ENCODE data around the gene MED12L.

The MED12L gene

DNA sequence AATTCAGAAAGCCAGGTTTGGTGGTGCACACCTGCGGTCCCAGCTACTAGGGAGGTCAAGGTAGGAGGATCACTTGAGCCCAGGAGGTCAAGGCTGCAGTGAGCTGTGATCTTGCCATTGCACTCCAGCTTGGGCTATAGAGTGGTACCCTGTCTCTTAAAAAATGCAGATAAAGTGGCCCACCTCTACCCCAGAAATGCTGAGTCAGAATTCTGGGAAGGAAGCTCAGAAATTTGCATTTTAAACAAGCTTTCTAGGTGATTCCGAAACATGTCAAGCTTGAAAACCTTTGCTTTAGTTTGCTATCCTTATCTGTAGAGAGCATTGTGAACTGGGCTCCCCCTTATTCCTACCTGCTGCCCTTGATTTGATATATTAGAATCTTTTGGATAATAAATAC lies 7.7 kb downstream of the MED12L start:
- no peak for DNase-seq

DNA sequence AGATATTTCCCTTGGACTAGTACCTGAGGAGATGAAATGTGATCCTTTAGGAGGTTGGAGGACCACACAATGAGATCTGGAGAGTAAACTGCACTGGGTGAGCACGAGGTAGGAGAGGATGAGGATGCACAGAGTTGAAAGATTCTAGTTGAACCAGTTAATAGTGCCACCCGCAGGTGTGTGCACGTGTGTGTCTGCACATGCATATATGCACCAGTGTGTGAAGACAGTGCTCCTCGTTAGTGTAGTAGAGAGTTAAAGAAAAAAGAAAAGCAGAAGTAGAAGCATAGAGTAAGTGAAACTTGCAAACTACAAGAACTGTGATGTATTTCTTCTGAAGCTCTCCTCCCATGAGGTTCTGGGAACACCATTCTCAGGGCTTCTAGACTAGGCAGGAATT lies 8.4 kb downstream of the MED12L start:
- no peak for DNase-seq

DNA sequence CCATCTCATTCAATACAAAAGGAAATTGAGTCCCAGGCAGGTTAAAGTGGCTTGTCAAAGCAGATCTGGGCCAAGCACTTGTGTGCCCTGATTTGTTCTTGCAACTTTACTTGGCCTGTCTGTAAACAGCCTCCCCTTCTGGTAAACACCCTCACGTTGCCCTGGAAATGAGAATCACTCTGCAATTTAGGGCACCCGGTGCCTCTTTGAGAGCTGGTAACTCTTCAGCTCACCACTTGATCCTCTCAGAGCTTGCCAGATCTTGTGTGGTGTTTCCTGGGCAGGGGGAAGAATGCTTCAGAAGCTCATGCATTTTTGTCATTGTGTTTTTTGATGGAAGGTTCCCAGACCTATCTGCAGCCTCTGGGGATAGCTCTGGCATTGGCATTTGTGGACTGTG lies 11.3 kb downstream of the MED12L start:
- no peak for DNase-seq

DNA sequence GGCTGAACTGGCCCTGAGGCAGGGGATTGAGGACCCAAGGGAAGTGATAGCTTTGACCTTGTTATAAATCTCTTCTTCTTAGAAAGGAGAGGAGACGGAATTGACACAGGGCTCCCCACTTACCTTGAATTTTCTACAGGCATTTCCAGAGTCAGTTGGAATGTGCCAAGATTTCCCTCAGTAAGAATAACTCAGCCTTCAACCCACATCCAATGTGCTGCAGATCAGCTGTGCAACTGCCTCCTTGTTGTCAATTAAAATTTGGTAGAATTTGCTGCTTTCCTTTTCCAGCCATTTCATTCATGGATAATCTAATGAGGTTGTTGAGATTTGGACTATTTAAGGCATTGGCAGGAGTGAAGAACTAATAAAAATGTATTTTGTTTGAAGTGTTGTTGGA lies 14.6 kb downstream of the MED12L start:
- DNase-seq, result no peak

DNA sequence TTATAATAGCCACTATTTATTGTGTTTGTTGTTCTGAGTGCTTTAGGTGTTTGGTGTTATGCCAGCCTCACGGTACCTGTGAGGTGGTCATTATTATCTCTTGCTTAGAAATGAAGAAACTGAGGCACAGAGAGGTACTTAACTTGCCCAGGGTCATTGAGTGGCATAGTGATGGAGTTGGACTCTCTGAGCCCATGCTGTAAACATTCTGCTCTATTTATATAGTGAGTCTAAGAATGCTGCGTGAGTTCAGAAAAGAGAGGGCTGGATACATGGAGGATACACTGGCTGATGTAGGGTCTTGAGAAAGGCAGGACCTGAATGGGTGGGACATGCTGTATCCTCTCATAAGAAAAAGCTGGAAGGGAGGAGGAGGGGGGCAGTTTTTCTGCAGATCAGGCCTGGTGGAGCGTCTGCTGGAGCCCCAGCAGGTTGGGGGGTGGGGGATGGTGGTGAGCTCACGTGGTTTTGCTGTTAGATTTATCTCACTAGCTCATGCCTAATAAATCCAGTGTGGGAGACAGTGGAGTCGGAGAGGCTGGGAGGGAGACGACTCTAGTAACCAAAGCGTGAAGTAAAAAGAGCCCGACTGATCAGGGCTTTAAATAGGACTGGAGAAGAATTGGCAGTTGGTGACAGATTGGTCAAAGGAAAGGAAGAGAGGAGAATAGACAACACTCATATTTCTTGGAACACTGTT lies 16.0 kb downstream of the MED12L start:
- no peak for DNase-seq

DNA sequence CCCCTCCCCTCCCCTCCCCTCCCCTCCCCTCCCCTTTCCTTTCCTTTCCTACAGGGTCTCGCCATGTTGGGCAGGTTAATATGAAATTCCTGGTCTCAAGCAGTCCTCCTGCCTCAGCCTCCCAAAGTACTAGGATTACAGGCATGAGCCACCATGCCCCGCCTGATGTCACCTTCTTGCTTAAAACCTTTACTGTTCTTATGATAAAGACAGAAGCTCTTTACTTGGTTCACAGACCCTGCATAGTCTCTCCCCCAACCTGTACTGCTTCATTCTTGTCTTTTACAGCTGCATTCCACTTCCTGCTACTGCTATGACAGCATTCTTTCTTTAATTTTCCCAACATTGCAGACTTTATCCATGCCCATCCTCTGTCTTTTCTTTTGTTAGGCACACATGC lies 20.8 kb downstream of the MED12L start:
- no peak for DNase-seq

DNA sequence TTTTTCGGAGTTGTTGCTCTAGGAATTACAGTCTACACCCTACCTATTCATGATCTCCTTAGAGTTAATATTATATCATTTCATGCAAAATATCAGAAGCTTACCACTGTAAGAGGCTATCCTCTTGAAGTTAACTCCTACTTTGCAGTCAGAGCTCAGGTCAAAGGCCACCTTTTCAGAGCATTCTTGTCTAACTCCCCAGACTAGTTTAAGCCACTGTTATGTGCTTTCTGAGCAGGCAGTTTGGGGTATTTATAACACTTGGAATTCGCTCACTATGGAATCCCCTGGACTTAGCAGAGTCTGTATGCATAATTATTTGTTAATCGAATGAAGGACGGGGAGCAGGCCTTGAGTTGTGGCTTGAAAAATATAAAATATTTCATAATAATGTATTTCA lies 21.7 kb downstream of the MED12L start:
- DNase-seq, result no peak

DNA sequence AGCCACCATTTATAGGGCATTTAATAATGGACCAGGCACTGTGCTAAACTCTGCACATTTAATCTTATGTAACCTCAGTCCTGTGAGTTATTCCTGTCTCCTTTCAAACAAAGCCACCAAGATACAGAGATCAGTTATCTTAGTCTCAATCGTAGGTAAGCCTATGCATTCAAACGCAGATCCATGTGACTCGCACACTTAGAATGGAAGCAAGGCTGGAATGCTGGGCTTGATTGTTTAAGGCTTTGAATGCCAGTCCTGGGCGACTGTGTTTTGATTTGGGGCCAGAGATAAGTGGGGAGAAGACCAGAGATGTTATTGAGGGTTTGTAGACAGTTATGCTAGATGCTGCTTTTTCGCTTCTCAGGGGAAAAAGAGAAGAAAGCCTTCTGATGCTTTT lies 22.2 kb downstream of the MED12L start:
- no peak for DNase-seq

DNA sequence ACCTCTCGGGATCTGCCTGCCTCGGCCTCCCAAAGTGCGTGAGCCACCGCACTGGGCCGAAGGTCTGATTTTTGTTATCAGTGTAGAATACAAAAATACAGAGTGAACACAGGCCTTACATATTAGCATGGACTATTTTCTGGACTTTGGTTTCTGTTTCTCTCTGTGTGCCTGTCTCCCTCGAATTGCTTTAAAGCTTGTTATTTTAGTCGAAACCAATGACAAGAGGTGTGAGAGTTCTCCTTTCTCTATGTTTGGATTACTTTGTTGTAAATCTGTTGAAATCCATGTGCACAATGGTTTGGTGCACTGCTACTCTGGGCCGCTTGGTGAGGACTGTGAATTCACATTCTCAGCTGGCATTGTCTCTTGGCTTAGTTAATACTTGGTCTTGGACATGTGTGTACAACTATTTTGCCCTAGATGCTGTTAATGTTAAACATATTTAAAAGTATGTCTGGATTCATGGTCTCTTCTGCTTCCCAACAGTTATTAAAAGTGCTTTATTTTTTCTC lies 23.9 kb downstream of the MED12L start:
- DNase-seq, result no peak

DNA sequence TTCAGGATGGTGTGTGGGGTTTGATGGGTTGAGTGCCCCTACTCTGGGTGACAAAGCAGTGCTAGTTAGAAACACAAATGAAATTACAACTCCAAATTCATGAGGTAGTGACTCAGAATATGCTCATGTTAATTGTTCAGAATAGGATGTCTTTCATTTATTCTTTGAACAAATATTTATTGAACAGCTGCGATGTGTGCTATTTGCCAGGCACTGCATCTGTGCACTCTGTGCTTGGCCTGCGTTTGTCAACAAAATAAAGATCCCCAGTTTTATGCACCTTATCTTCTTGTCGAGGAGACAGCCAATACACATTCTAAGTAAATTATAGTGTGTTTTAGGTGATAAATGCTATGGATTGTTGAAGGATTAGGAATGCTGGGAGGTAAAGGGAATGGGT lies 27.3 kb downstream of the MED12L start:
- DNase-seq, result no peak

DNA sequence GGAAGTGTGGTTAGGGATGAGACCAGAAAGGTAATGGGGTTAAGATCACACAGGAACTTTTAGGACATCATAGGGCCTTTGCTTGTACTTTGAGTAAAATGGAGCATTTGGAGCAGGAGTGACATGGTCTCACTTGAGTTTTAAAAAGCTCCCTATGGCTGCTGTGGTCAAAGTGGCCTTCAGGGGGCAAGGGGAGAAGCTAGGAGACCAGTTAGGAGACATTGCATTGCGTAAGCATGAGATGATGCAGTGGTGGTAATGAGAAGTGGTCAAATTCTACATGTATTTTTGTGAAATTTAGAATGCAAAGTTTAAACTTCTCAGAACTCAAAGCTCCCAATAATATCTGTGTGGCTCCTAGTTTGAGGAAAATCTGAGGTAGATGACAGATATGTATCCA lies 27.9 kb downstream of the MED12L start:
- no peak for DNase-seq

DNA sequence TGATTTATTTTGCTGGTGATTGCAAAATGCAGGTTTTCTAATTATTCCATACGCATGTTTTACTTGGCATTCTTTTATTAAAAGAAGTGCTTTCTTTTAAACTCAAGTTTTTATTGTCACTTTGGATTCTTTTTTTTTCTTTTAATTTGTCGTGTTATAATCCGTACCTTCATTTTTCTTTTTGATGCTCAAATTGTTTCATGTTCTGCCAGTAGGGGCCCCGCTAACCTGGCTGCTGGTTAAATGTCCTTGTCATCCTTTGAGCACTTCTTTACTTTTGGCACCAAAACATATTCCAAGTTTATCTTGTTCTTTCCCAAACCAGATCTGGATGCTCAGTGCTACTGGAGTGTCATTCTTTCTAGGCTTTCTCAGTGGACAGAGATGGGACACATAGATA lies 31.6 kb downstream of the MED12L start:
- DNase-seq, result no peak

DNA sequence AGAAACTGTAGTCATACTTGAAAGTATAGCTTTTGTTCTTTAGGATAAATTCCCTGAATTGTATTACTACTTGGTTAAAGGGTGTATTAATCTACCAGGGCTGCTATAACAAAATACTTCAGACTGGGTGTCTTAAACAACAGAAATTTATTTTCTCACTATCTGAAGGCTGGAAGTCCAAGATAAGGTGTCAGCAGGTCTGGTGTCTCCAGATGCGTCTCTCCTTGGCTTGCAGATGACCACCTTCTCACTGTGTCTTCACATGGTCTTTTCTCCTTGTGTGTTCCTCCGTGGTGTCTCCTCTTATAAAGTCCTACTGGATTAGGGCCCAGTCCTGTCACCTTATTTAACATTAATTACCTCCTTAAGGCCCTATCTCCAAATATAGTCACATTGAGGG lies 33.7 kb downstream of the MED12L start:
- no peak for DNase-seq

DNA sequence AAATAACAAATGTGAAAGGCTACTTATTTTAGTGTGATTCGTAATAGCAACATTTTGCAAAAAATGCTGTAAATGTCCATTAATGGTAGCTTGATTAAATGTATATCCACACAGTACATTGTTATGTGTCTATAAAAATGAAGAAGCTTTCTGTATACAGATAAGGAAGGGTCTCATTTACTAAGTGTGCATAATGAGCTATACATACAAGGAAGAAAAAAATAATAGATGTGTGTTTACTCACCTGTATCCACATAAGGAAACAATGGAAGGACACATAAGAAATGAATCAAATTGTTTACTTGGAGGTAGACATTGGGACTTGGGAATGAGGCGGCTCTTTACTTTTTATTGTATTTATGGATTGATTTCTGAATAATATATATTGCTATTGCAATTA lies 34.9 kb downstream of the MED12L start:
- no peak for DNase-seq

DNA sequence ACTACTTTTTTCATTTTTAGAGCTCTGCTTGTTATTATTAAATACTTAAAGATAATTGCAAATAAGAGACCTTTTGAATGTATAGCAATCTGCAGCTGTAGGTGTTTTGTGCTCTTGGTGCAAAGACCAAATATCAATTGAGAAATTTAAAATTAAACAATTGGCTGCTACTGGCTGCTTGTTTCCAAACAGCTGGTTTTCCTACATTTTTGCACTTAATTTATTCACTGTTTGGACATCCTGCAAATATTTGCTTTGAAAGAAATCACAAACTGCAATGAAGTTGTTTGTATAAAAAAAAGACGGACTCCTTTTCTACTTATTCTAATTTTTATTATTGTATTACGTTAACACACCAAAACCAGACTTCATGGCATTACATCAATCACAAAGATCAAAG lies 35.6 kb downstream of the MED12L start:
- DNase-seq, result no peak

DNA sequence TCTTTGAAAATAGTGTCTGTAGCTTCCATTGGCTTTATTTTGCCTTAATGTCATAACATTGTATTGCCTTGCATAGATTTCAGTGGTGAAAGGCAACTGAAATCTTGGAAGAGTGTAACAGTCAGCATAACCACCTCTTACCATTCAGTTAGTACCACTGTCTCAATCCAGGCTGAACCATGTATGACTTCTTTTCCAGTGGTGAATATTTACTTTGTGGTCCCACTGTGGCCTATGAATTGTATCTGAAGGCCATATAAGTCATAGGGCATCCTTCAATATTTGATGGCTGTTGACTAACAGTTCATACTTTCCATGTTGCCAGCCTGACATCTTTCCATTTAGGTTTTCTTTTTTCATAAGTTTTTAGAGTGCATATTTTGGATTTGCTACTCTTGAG lies 38.4 kb downstream of the MED12L start:
- no peak for DNase-seq

DNA sequence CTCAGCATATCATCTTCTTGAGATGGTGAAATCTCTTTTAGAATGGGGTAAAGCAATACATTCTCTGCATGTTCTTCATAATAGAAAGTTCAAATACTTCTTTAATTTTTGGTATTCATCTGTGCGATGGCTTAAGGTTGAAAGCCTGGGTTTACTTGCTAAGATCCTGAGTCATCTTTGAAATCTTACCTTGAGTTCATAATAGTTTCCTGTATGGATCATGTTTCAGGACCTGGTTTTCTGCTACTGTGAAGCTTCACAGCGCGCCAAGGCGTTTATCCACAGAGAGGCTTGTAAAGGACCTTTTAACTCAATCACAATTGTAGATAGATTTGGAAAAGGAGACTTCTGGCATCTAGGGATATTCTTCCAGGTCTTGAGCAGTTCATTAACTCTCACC lies 39.0 kb downstream of the MED12L start:
- DNase-seq, result no peak

DNA sequence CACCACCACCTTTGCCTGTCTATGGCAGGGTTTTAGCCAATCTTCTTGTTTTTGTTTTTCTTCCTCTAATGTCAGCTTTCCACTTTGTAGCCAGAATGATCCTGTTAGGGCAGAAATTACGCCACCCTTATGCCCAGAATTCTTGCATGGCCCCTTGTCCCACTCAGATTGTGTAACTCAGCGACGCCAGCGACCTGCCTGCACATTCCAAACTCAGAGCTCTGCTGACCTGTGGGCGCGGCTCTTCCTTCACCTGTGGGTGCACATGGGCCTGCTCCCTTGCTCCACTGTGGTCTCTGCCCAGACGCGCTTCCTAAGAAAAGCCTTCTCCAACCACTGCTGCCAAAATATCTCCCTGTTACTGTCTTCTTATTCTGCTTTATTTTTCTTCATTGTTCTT lies 45.0 kb downstream of the MED12L start:
- DNase-seq, result no peak

DNA sequence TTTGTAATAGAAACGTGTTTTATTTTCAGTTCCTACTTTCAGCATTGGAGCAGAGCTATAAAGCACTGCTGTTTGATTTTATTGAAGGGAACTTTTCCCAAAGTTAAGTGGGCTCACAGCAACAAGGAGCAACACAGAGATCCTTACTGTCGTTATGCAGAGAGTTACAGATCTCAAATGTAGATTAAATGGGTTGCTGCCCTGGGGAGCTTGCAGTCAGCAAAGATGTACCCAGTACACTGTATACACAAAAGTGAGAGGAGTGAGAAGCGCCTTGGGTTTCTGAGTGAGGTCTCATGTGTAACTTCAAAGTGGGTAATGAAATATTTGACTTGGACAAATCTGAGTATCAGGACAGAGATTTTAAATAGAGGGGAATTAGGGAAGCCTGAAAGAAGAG lies 47.7 kb downstream of the MED12L start:
- no peak for DNase-seq

DNA sequence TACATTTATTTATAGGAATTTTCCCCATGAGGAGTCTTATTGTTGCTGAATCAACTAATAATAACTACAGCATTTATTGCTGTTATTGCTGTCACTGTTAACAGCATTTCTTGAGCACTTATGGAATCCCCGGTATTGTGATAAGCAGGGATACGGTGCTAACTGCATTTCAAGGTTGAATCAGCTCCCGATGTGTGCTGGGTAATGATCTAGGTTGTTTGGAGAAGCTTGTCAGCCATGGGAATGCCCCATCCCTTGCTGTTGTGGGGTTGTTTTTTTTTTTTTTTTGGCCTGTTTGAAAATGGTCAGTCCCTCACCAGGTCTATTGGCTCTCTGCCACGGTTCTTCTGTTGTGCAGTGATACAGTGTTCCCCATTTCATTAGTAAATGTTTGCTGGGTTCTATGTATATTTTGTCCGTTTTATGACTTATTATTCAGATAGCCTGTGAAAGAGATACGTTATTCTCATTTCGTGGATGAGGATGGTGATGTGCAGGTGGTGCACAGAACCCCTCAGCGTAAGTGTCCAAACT lies 48.5 kb downstream of the MED12L start:
- DNase-seq, result no peak

DNA sequence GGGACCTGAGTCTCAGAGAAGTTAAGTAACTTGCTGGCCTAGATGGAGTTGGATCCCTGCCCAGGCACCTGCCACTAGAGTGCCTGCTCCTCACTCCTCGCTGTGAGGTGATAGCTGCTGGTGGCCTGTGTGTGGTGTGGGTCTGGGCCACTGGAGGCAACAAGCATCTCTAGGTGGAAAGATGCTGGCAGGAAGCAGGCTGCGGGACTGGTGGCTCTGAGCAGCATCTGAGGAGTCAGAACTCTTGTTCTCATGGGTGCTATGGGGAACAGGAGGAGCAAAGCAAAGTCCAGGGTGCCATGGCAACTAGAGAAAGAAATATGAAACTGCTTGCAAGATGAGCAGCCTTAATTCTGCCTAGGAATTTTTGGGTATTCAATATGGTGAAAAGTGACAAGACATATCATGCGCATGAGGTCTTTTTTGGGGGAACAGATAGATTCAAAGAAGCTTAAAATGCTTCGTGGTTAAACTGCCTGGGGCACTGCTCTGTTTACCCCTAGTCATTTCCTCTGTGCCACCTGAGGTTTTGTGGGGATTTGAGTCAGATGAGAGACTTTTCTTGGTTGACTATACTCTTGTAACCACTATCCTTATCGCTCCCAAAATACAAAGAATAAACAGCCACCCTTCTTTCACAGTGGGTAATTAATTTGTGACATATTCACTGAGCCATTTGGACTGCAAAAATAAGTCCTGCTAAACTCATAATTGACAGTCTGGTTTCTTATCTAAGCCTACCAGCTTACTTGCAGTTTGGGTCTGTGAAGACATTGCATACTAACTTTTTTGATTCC lies 50.3 kb downstream of the MED12L start:
- DNase-seq, result no peak

DNA sequence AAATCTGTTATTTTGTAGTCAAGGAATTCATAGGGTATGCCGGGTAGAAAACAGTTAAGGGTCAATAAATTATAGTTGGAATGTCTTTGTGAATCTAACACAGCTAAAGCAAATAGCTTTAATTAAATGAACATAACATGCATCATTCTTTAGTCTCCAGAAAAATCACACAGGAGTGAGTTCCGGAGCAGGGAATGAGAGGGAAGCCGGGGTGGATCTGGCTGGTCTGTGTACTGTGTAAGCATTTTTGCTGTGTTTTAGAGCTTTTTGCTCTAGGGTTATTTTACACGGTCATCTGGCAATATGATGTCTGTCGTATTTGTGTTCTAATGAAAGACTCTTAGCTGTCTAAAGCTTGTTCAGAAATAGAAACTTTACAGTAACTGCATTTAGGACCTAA lies 57.5 kb downstream of the MED12L start:
- no peak for DNase-seq

DNA sequence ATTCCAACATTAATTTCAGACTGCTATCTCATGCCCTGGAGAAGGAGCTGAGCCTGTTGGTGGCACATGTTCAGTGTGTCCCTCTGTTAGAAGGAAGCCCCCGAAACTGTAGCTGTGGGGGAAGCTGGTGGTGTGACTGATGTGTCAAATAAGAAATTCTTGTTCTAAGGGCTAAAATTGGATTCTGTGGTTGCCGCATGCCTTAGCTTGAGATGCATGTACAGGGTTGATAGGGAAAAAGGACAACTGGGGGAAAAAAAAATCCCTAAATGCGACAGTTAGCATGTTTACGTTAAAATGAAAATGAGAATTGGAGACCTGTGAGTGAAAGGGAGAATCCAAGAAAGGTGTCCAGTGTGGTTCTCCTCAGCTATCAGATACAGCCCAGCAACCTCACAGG lies 58.6 kb downstream of the MED12L start:
- DNase-seq, result no peak

DNA sequence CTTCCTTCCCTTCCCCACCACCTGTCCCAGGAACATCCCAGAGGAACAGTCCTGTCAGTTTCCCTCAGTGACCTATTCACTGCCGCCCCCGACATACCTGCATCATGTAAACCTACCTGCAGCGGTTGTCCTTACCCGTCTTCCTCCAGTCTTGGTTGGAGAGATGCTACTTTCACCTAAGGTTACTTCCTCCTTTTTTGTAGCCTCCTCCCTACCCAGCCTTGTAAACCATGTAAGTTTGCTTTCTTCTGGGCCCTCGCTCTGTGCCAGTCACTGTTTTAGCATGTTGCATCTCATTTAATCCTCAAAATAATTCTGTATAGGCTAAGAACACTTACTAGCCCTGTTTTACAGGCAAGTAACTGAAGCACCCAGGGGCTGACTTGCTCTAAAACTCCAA lies 59.3 kb downstream of the MED12L start:
- DNase-seq, result no peak

DNA sequence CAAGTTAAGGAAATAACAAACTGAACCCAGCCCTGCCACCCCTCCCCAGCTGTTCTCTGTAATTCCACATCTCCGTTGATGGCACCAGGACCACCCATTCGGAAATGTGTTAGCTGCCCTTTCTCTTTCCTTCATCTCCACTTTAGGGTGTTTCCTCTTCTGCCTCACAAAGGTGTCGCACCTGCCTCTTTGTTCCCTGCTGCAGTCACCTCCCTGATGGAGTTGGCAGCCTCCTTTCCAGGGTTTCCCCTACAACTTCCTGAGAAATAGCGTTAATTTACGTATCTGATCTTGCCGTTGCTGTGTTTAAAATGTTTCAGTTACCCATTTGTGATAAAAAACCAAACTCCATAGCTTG lies 60.2 kb downstream of the MED12L start:
- DNase-seq, result no peak
